HepG2 (cell line): ENCODE data around the gene SLC23A3. TPM values are rescaled to one million over a fixed set of nuclear protein-coding genes. Genes with fewer than 3 reads are reported as not detected.

Experiments
- DNMT3B ChIP-seq: conservative IDR thresholded peaks from 2 replicates; pipeline ENCODE4 v1.6.1; 2016; ENCODE audit warnings: missing biosample characterization, control low read depth
- FUBP1 ChIP-seq: sonication (generic); formaldehyde crosslinking; IDR thresholded peaks from 2 replicates; pipeline ENCODE4 v1.5.1; 2020; ENCODE audit warnings: missing genetic modification reagents, mild to moderate bottlenecking, borderline replicate concordance
- GLMP ChIP-seq: sonication (generic); formaldehyde crosslinking; IDR thresholded peaks from 2 replicates; pipeline ENCODE4 v1.9.0; 2021; ENCODE audit warnings: missing genetic modification reagents, mild to moderate bottlenecking, borderline replicate concordance
- GZF1 ChIP-seq: sonication (generic); formaldehyde crosslinking; IDR thresholded peaks from 2 replicates; pipeline ENCODE4 v1.5.1; 2020; ENCODE audit warnings: mild to moderate bottlenecking, missing genetic modification reagents
- HIVEP1 ChIP-seq: sonication (generic); formaldehyde crosslinking; IDR thresholded peaks from 2 replicates; pipeline ENCODE4 v1.4.0; 2020; ENCODE audit warnings: mild to moderate bottlenecking, missing genetic modification reagents
- HNRNPUL1 ChIP-seq: fragments of 200-400 bp; formaldehyde crosslinking; IDR thresholded peaks from 2 replicates; pipeline ENCODE4 v1.6.1; 2017; ENCODE audit warnings: low read depth, mild to moderate bottlenecking, low read length, moderate library complexity
- IRF1 ChIP-seq: sonication (generic); formaldehyde crosslinking; IDR thresholded peaks from 2 replicates; pipeline ENCODE4 v1.4.0; 2020; ENCODE audit warnings: low read depth, mild to moderate bottlenecking, missing genetic modification reagents
- IRF2 ChIP-seq: IDR thresholded peaks from 2 replicates; pipeline ENCODE4 v1.6.1; 2018; ENCODE audit warnings: missing genetic modification reagents, missing compliant biosample characterization
- KAT2B ChIP-seq: fragments of 150-350 bp; IDR thresholded peaks from 2 replicates; pipeline ENCODE4 v1.6.1; 2014; ENCODE audit warnings: low read depth, low read length, borderline replicate concordance
- KMT2B ChIP-seq: IDR thresholded peaks from 2 replicates; pipeline ENCODE4 v1.6.1; 2016; ENCODE audit warnings: missing genetic modification reagents, missing compliant biosample characterization
- NCOR1 ChIP-seq: fragments of 200-600 bp; sonication (generic); IDR thresholded peaks from 2 replicates; pipeline ENCODE4 v1.7.0; 2017; ENCODE audit warnings: antibody characterized with exemption, low read length, borderline replicate concordance
- POGZ ChIP-seq: sonication (generic); formaldehyde crosslinking; IDR thresholded peaks from 2 replicates; pipeline ENCODE4 v1.4.0; 2020; ENCODE audit warnings: mild to moderate bottlenecking, missing genetic modification reagents
- RXRB ChIP-seq: IDR thresholded peaks from 2 replicates; pipeline ENCODE4 v1.6.1; 2016; ENCODE audit warnings: borderline replicate concordance, missing genetic modification reagents, missing compliant biosample characterization
- SMAD1 ChIP-seq: sonication (generic); formaldehyde crosslinking; IDR thresholded peaks from 2 replicates; pipeline ENCODE4 v1.4.0; 2020; ENCODE audit warnings: missing genetic modification reagents, low read depth, mild to moderate bottlenecking, borderline replicate concordance
- TEAD3 ChIP-seq: optimal IDR thresholded peaks from 2 replicates; pipeline ENCODE3; 2016; ENCODE audit warnings: borderline replicate concordance
- ZFP1 ChIP-seq: IDR thresholded peaks from 2 replicates; pipeline ENCODE4 v1.6.1; 2016
- ZKSCAN5 ChIP-seq: sonication (generic); formaldehyde crosslinking; IDR thresholded peaks from 2 replicates; pipeline ENCODE4 v1.5.1; 2020; ENCODE audit warnings: mild to moderate bottlenecking, missing genetic modification reagents
- ZNF329 ChIP-seq: sonication (generic); formaldehyde crosslinking; IDR thresholded peaks from 2 replicates; pipeline ENCODE4 v1.9.0; 2021; ENCODE audit warnings: low read depth, mild to moderate bottlenecking, missing genetic modification reagents
- ZNF432 ChIP-seq: sonication (generic); formaldehyde crosslinking; IDR thresholded peaks from 2 replicates; pipeline ENCODE4 v1.5.0; 2020; ENCODE audit warnings: missing genetic modification reagents, mild to moderate bottlenecking, borderline replicate concordance
- ZNF460 ChIP-seq: sonication (generic); formaldehyde crosslinking; IDR thresholded peaks from 2 replicates; pipeline ENCODE4 v1.5.1; 2020; ENCODE audit warnings: missing genetic modification reagents, mild to moderate bottlenecking, borderline replicate concordance
- ZNF674 ChIP-seq: sonication (generic); formaldehyde crosslinking; IDR thresholded peaks from 2 replicates; pipeline ENCODE4 v1.5.0; 2020; ENCODE audit warnings: low read depth, mild to moderate bottlenecking, missing genetic modification reagents
- ZNF782 ChIP-seq: sonication (generic); formaldehyde crosslinking; IDR thresholded peaks from 2 replicates; pipeline ENCODE4 v1.4.0; 2020; ENCODE audit warnings: missing genetic modification reagents, mild to moderate bottlenecking, borderline replicate concordance
- polyA plus RNA-seq, 8 experiments: library from polyadenylated mRNA; depleted of rRNA in 3 of 8; stranded (reverse) in 7 of 8; unstranded in 1 of 8; fragments of >200 nt; fragmentation: Illumina TruSeq in 4 of 8; extraction: Trizol in 4 of 8; gene quantifications; 2 replicates each; pipeline versions ENCODE4 v1.2.1 to v1.2.3, GENCODE V29; 2011 to 2016; ENCODE audit warnings: low read depth in 4 of 8, missing spikeins in 1 of 8, mixed read lengths in 1 of 8; ENCODE audit not compliant: insufficient read depth in 1 of 8
- total RNA-seq, 5 experiments: library from RNA; depleted of rRNA; stranded (reverse); fragments of >200 nt; fragmentation: Illumina TruSeq; extraction: Trizol; gene quantifications; 2 replicates each; pipeline ENCODE4 v1.2.3, GENCODE V29; 2016; ENCODE audit warnings: low read depth in 1 of 5

Gene SLC23A3
- total and polyA plus RNA-seq, 2 of the 13 experiments (the other 11 are each of a cell fraction or from before 2014, with no cell fraction given) = 0.38 to 0.78 TPM

GRCh38 chr2:219116776-219117646 is 52.8 kb downstream of the SLC23A3 start (continued):
- no peak for TF ChIP-seq GLMP (CRISPR knock-in tag)
- no peak for TF ChIP-seq SMAD1 (CRISPR knock-in tag)
- TF ChIP-seq DNMT3B (CRISPR knock-in tag) = no peak
- TF ChIP-seq ZNF460 (CRISPR knock-in tag) = no peak
- TF ChIP-seq NCOR1 = no peak
- TF ChIP-seq ZNF782 (CRISPR knock-in tag) = 0 out of 2 replicates have a peak, but pooled peaks have one; percentile 65
- no peak for TF ChIP-seq FUBP1 (CRISPR knock-in tag)
- no peak for TF ChIP-seq ZNF432 (CRISPR knock-in tag)
- no peak for TF ChIP-seq ZKSCAN5 (CRISPR knock-in tag)
- no peak for TF ChIP-seq KAT2B
- no peak for TF ChIP-seq IRF1 (CRISPR knock-in tag)
- TF ChIP-seq ZNF329 (CRISPR knock-in tag) = no peak
- no peak for TF ChIP-seq KMT2B (CRISPR knock-in tag)
- peak; percentile 61; the same call in 1 of the 2 replicates for TF ChIP-seq RXRB (CRISPR knock-in tag)
- TF ChIP-seq TEAD3 (CRISPR knock-in tag) = no peak
- TF ChIP-seq IRF2 (CRISPR knock-in tag) = peak; percentile 53; the same call in 1 of the 2 replicates
- TF ChIP-seq HIVEP1 (CRISPR knock-in tag) = no peak
- no peak for TF ChIP-seq ZNF674 (CRISPR knock-in tag)
- TF ChIP-seq HNRNPUL1 = no peak
- TF ChIP-seq ZFP1 (CRISPR knock-in tag) = no peak
- no peak; the same call in 1 of the 2 replicates for TF ChIP-seq POGZ
- TF ChIP-seq GZF1 (CRISPR knock-in tag) = no peak
